Hematopoietic multipotent progenitor cell treated with erythropoietin and hydrocortisone succinate and interleukin-3 and kit ligand, for 15 days (in vitro differentiated cells): ENCODE measurements around the gene INTS11.
"Not testable (repeated sequence)": the region's sequence is repeated elsewhere in the genome, so short reads cannot be mapped to it uniquely, and the experiment has no call there.

Source experiments
- DNase-seq: peaks from one replicate; pipeline ENCODE4 v3.0.0-alpha.2; 2015; ENCODE audit warnings: low spot score

Gene INTS11

DNA sequence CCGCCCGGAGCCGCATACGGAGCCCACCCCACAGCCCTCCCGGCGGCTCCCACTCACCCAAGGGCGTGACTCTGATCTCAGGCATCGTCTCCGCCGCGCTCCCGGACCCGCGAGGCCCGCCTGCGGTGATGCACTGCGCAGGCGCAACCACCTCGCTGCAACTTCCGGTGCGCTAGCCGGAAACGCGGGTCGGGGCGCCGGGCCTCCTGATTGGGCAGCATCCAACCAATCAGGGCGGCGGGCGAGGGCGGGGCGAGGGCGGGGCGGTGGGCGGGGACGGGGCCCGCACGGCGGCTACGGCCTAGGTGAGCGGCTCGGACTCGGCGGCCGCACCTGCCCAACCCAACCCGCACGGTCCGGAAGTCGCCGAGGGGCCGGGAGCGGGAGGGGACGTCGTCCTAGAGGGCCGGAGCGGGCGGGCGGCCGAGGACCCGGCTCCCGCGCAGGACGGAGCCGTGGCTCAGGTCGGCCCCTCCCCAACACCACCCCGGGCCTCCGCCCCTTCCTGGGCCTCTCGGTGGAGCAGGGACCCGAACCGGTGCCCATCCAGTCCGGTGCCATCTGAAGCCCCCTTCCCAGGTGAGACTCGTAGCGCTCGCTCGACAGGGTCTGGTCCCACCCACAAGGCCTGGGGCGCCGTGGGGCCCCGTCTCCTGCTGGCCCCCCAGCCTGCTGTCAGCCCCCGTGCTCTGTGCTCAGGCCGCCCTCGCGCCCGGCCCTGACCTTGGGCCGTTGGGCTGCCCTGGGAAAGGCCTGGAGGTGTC is at the start of gene INTS11, which contains the start of gene CPTP:
Gene INTS11, minus strand, starts transcription at position 137 of the 764 bp plus-strand sequence. Its CDS starts 52 bp downstream, at position 85.
Gene CPTP, plus strand, starts transcription at position 279 of the 764 bp plus-strand sequence. CDS start 2,109 bp downstream, outside the sequence.
- peak; percentile 95 for DNase-seq

GRCh38 chr1:1373815-1374588 is 49.5 kb upstream of the INTS11 start:
- no peak for DNase-seq

DNA sequence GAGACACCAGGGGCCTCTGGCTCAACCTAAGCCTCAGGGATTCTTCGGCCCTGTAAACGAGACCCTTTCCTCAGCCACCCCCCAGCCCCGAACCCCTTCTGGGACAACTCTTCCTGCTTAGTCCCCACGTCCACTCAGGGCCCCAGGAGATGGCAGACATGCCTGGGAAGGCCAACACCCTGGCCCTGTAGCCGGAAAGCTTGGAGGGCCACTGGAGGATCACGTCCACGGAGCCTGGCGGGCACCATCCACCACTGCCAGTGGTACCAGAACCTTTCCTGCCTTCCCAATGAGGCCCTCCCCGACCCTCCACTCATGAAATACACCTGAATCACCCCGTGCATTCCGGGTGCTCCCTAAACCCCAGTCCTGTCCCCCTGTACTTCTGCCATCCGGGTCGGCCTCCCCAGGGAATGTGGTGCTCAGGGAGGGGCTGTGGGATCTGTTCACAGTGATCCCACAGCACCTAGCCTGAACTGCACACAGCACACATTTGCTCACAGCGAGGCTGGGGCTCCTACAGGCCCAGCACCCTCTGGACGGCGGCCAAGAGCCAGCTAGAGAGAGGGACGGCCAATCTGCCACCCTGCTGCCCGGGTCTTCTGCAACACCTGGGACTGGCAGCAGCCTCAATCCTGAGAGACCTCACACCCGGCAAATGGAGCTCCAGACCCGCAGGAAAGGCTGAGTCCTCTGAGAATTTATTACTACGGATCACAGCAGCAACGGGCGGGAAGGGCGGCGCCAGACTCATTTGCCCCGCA is 48.8 kb upstream of the INTS11 start:
- DNase-seq = no peak

DNA sequence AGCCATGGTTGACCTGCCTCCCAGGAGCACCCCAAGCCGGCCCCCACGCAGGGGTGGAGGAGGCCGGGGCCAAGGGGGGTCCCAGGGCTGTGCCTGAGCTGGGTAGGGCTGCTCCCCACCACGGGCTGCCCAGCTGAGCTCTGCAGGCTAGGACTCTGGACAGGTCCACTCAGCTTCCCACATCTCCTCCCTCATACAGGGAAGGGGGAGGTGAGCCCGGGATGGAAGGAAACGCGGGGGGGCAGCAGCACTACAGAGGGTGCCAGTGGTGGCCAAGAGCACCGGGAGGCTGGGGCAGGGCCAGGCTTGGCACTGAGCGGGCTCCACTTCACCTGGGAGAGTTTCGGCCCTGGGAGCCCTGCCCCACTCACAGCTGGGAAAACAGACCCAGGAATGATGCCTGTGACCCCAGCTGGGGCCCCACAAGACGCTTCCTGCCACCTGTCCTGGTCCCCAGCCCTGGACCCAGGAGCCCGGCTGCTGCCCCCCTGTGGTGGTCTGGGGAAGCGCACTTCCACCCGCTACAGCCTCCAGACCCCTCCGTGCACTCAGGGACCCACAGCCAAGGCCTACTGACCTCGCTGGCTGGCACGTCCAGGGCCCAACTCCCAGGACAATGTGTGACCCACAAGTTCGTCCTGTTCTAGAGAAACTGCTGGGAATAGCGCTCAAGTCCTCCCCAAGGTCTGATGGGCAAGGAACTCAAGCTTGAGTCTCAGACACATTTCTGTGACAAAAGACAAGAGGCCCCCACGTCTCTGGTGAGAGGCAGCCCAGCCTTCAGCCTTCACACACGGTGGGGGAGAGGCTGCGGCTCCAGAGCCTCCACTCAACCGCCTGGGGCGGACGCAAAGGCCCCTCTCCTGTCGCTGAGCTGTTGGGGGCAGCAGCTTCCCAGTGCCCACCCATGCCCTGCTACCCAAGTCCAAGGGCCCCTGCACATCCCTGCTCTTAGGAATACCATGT is 47.6 kb upstream of the INTS11 start:
- peak; percentile 73 for DNase-seq

DNA sequence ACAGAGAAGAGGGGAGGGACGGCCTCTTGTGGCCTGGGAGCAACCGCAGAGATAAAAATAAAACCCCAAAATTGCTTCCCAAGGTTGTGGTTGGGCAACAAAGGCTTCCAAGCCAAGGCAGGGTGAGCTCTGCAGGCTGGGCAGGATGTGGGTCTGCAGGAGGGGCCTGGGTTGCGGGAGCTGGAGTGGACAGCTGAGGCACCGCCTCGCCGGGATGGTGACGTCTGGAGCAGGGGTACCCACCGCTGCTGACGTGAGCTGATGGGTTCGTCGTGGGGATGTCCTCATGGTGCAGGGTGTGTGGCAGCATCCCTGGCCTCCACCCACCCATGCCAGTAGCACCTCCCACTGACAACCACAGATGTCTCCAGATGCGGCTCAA is 46.9 kb upstream of the INTS11 start:
- DNase-seq = no peak

DNA sequence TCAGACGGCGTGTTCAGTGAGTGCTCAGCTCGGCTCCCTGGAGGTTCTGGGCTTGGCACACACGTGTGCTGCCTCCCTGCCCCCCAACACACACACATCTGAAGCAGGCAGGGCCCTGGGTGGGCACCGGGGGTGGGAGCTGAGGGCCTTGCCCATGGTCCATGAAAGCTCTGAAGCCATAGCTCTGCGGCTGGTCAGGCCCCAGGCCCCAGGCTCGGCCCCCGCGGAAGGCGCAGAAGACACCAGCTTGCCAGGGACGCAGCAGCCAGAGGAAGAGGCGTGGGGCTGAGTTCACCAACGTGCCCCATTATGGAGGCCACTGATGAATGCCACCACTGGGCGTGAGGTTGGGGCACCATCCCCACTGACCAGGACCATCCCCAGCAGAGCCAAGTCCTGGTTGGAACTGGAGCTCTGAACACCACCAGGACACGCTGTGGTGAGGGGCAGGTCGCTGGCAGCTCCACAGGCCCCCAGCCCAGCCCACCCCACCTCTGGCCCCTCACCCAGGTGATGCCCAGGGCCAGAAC is 46.4 kb upstream of the INTS11 start:
- no peak for DNase-seq

DNA sequence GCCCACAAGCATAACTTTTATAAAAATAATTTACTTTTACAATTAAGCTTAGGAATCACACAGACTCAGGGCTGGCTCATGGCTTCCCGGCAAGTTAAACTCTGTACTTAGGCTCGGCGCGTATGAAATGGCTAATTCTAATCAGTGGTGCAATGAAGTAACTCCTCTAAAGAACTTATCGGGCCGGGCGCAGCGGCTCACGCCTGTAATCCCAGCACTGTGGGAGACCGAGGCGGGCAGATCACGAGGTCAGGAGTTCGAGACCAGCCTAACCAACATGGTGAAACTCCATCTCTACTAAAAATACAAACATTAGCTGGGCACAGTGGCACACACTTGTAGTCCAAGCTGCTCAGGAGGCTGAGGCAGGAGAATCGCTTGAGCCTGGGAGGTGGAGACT is 45.6 kb upstream of the INTS11 start:
- DNase-seq = not testable (repeated sequence)

GRCh38 chr1:1367315-1367714 is 42.9 kb upstream of the INTS11 start:
- no peak for DNase-seq

DNA sequence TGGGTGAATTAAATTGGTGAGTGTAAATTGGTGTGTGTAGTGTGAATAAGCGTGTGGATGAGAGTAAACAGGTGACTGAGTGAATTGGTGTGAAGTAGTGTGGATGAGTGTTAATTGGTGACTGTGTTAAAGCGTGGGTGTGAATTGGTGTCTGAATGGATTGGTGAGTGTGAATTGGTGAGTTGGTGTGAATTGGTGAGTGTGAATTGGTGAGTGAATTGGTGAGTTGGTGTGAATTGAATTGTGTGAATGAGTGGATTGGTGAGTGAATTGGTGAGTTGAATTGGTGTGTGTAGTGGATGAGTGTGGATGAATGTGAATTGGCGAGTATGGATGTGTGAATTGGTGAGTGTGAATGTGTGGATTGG is 42.2 kb upstream of the INTS11 start:
- DNase-seq = no peak

DNA sequence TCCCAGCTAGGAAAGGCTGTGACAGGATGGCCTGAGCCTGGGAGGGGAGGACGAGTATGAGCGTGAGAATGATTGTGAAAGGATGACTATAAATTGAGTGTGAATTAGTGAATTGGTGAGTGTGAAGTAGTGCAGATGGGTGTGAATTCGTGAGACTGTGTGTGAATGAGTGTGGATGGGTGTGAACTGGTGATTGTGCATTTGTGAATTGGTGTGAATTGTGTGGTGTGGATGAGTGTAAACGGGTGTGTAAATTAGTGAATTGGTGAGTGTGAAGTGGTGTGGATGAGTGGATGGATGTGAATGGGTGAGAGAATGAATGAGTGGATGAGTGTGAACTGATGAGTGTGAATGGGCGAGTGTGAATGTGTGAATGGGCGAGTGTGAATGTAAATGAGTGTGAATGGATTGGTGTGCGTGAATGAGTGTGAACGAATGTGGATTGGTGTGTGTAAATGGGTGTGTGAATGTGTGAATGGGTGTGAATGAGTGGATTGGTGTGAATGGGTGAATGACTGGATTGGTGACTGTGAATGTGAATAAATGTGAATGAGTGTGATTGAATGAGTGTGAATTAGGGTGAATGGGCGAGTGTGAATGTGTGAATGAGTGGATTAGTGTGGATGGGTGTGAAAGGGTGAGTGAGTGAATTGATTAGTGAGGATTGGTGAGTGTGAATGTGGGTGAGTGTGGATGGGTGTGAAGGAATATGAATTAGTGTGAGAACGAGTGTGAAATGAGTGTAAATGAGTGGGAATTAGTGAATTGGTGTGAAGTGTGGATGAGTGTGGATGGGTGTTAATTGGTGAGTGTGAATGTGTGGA is 41.6 kb upstream of the INTS11 start:
- DNase-seq = no peak

GRCh38 chr1:1364266-1364665 is 39.8 kb upstream of the INTS11 start:
- no peak for DNase-seq

DNA sequence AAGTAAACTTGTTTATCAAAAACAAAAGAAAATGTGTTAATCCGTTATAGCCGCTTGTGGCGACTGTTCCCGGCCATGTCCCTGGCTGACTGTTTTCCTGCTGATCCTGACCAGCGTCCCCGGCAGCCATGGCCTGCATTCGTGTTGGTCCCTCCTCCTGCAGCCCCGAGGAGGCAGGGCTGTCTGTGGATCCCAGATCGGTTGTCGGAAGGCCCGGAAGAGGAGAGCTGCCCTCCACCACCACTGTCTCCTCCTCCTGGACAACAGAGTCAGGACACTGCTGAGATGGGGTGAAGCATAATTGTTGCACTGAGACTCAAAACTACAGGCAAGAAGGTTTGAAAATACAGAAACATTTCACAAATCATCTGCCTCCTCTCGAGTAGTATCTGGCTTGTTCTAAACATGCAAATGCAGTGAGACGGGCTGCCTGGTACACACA is 37.5 kb upstream of the INTS11 start:
- DNase-seq = no peak

DNA sequence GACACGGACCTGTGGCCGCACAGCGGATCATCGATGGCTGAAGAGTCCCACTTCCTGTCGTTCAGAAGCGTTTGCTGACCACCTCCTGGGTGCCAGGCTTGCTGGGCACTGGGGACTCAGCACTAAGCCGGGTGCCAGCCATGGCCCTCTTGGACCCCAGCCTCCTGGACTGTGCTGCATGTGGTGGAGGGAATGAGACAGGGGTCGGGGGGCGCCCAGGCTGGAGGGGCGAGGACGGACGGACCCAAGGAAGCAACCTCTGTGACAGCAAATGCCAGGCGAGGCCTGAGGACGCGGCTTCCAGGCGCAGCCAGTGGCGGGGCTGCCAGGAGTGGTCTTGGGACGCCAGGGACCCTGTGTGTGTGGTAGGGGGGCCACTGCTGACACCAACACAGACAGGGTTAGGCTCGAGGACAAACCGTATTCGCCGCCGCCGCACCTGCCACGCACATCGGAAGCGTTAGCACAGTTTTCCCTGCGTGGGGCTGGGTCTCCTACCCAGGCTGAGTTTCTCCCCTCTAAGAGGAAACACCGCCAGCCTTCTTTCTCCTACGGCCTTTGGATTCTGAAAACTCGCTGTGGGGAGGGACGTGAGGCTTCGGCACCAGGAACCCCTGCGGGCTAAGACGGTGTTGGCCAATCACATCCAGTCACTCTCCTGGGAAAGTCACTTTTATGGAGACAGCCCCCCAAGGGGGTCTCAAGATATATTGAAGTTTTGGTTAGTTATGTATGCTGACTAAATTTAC is 36.9 kb upstream of the INTS11 start:
- DNase-seq = no peak

DNA sequence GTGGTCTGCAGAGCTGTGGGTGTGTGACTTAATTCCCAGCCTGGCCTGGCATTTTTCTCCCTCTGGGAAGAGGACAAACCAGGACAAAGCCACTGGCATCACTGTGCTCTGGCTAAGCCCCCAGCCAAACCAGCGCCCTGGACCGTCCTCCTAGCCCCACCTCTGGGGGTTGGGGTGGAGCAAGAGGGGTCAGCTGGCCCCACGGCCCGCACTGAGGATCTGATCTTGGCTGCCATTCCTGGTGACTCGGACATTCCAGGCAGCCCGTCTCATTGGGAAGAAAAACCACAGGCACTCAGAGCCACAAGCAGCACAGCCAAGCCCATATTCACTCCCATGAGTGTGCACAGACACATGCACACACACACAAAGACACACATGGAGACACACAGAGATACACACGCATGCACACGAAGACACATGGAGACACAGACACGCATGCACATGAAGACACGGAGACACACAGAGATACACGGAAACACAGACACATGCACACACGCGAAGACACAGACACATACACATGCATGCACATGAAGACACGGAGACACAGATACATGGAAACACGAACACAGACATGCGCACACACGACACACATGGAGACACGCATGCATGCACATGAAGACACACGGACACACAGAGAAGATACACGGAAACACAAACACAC is 36.2 kb upstream of the INTS11 start:
- DNase-seq = no peak

DNA sequence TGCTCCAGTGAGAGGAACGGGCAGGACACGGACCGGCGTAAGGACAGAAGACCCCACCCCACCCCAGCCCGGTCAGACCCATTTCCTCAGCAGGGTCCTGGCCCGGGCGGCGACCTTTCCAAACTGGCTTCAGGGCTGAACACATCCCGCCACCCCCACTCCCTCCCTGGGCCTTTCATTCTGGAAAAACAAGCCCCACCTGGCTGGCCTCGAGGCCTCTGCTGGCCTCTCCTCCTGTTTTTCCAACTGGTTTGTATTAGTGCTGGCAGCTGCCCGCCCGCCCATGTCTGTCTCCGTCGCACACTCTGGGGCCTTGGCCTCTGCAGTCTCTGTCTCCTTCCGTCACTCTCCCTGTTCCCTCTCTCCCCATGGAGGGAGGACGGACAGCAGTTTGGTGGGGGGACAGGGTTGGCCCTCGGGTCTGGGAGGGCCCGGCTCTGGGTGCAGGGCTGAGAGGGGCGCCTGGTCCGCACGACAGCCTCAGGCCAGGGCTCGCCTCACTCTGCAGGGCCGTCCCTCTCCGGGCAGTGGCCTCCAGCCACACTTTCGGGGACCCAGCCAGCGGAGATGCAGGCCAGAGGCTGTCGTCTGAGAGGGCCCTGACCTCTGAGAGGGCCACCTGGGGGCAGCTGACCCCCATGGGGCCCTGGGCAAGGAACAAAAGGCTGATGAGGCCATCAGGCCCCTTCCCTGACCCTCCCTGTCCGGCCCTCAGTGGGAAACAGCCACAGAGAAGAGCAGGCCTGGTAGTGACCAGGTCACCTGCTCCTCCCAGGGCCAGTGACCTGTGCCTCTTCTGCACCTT is 35.4 kb upstream of the INTS11 start:
- no peak for DNase-seq

- no peak for DNase-seq
Measured at GRCh38 chr1:1359308-1359663, 34.8 kb upstream of the INTS11 start.

DNA sequence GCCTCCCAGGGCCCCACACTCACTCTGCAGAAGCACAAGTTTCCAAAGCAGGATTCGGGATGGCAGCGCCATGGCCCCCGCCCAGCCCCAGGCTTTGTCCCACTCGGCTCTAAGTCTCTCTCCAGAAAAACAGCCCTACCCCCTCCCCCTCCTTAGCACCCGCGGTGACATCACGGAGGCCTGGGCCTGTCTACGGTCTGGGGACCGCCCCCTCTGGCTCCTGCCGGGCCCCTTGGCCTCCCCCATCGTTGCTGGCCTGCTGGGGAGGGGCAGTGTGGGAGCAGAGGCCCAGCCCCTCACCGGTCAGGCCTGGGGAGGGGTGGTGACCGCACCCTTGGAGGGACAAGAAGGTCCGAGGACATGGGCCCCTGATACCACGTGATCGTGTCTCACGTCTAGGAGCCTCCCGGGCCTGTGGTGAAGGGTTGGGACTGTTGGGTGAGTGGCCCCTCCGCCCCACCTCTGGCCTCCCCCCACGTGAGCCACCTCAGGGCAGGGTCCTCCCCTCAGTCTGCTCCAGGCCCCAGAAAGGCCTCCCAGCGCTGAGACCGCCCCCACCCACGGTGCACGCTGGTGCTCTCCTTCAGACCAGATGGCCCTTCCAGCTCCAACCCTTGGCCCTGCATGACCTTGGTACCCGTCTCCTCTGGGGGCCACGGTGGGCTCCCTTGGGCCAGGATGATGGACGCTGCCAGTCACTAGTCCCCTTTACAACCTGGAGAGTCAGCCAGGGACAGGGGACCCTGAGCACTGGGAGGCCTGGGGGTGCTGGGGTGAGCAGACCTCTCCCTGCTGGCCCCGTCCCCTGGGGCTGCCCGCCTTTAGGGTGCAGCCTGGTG is 34.2 kb upstream of the INTS11 start, which contains the start of gene MXRA8:
Gene MXRA8, minus strand, starts transcription at position 123 of the 839 bp plus-strand sequence. Its CDS starts 51 bp downstream, at position 72.
- DNase-seq = no peak
